ENCODE data around the gene C3AR1. TPM values are rescaled to one million over a fixed set of nuclear protein-coding genes. Genes with fewer than 3 reads are reported as not detected.
A peak's percentile ranks its signal among the peaks of the same experiment; 100 is the strongest.

C3AR1 gene
- total and polyA plus RNA-seq, 4 donors = 1.5 to 8.8 (median 5.0) TPM

GRCh38 chr12:8045952-8046944 lies 19.9 kb downstream of the C3AR1 start:
- Histone ChIP-seq H3K9me3 (ENCODE audit: control insufficient read depth in 4 of 4, low read length in 3 of 4) (no peaks in the 10 kb centered on the region), H3K27me3 (ENCODE audit: control insufficient read depth in 4 of 4, insufficient read depth in 4 of 4, low read length in 3 of 4) (no peaks in the 10 kb centered on the region), H3K4me1 (ENCODE audit: control insufficient read depth in 4 of 4, insufficient read depth in 4 of 4, low read length in 3 of 4) (no peaks in the 10 kb centered on the region), H3K36me3 (ENCODE audit: control insufficient read depth in 4 of 4, insufficient read depth in 3 of 4, low read depth in 1 of 4, low read length in 3 of 4) (peaks cover 6 to 67% (median 56%) of the 10 kb centered on the region in 4 donors), H3K9ac (ENCODE audit: low read depth in 1 of 2, low read length in 2 of 2) (no peak overlapping the region), H3K27ac (ENCODE audit: low read depth in 1 of 2, low read length in 2 of 2) (no peak overlapping the region), H3K4me3 (ENCODE audit: low read depth in 1 of 3, low read length in 3 of 3) (no peak overlapping the region)
- WGBS = 50% methylated on average over 8 of the region's 8 CpGs
- peak; percentile 84 for DNase-seq (ENCODE audit: low spot score)
- TF ChIP-seq CTCF (IDR thresholded peaks at IDR 0.05; ENCODE audit: low read depth, low read length, missing input control) (peak; percentile 85), FOXA2 (IDR thresholded peaks at IDR 0.05) (peak; percentile 36), JUND (IDR thresholded peaks at IDR 0.05) (peak; percentile 34 to 60), RAD21 (IDR thresholded peaks at IDR 0.05) (peak; percentile 78 to 85), RXRA (IDR thresholded peaks at IDR 0.05) (peak; percentile 8 to 32), EGR1 (IDR thresholded peaks at IDR 0.05; ENCODE audit: low read depth in 2 of 2) (no peak)

GRCh38 chr12:8040791-8041190 lies 25.4 kb downstream of the C3AR1 start:
- peaks cover 4 to 25% (median 19%) of the 10 kb centered on the region in 4 donors for H3K4me1 ChIP-seq (ENCODE audit: control insufficient read depth in 4 of 4, insufficient read depth in 4 of 4, low read length in 3 of 4)
- peaks cover 4 to 44% (median 31%) of the 10 kb centered on the region in 4 donors for H3K36me3 ChIP-seq (ENCODE audit: control insufficient read depth in 4 of 4, insufficient read depth in 3 of 4, low read depth in 1 of 4, low read length in 3 of 4)
- H3K27me3 ChIP-seq (ENCODE audit: control insufficient read depth in 4 of 4, insufficient read depth in 4 of 4, low read length in 3 of 4) = no peaks in the 10 kb centered on the region
- 89% methylated on average over 1 of the region's 1 CpG for WGBS
- no peak for DNase-seq (ENCODE audit: low spot score)
- no peak overlapping the region for H3K27ac ChIP-seq (ENCODE audit: low read depth in 1 of 2, low read length in 2 of 2)
- no peak overlapping the region for H3K4me3 ChIP-seq (ENCODE audit: low read depth in 1 of 3, low read length in 3 of 3)
- no peak overlapping the region for H3K9ac ChIP-seq (ENCODE audit: low read depth in 1 of 2, low read length in 2 of 2)
- no peaks in the 10 kb centered on the region for H3K9me3 ChIP-seq (ENCODE audit: control insufficient read depth in 4 of 4, low read length in 3 of 4)
- no peak for TF ChIP-seq ATF3 (IDR thresholded peaks at IDR 0.05)
- no peak for TF ChIP-seq FOXA1 (IDR thresholded peaks at IDR 0.05)
- no peak for TF ChIP-seq JUND (IDR thresholded peaks at IDR 0.05)
- no peak for TF ChIP-seq HNF4G (IDR thresholded peaks at IDR 0.05)
- no peak for TF ChIP-seq YY1 (IDR thresholded peaks at IDR 0.05)
- no peak for TF ChIP-seq CTCF (IDR thresholded peaks at IDR 0.05; ENCODE audit: low read depth, low read length, missing input control)
- no peak for TF ChIP-seq RXRA (IDR thresholded peaks at IDR 0.05)
- no peak for TF ChIP-seq EGR1 (IDR thresholded peaks at IDR 0.05; ENCODE audit: low read depth in 2 of 2)
- no peak for TF ChIP-seq REST (IDR thresholded peaks at IDR 0.05)
- TF ChIP-seq MAX (IDR thresholded peaks at IDR 0.05) = no peak
- TF ChIP-seq GABPA (IDR thresholded peaks at IDR 0.05 in 1 of 2, conservative IDR thresholded peaks at IDR 0.05 in 1 of 2) = no peak
- no peak for TF ChIP-seq NR2F2 (IDR thresholded peaks at IDR 0.05)
- no peak for TF ChIP-seq ZBTB33 (IDR thresholded peaks at IDR 0.05)
- TF ChIP-seq FOXA2 (IDR thresholded peaks at IDR 0.05) = no peak

Measured in liver (tissue), 9 donors.